GDM1 (cell line): ENCODE data around the gene TMED6.

Experiments
- DNase-seq: peaks from one replicate; lab custom pipeline; 2025; lab: John Stamatoyannopoulos, UW

The TMED6 gene

DNA sequence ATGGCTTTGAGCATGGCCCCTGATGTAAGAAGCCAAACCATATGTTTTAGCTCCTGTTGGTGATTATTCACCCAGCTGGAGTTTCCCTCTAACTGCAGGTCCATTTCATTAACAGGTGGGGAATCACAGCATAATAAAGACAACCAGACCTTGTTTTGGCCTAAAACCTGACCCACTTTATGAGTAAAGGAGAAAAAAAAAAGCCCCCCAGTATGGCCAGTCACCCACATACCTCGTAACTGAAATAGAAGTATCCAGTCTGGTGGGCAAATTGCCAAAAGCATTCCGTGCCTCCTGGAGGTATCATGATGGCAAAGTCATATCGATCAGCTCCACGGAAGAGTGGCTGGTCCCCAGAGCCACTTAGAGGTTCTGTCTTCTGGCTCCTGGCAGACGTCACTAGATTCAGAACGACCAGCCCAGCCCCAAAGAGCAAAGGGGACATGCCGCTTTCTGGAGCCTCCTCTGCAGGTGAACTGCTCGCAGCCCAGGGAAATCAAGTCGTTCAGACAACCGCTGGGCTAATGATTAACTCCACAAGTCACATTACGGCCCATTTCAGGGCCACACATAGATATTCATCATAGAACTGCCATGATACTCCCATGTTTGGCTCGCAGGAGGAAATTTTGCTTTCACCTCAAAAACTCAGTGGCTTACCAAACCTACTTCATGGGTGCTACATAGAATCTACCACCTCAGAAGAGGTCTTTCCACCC lies at the start of gene TMED6:
TMED6 (minus strand) TSS at position 478 of the 719 bp plus-strand sequence; CDS start at position 445, 33 bp downstream.
- no peak for DNase-seq

- DNase-seq: no peak
Observed at GRCh38 chr16:69399361-69399760, 47.8 kb upstream of the TMED6 start.

GRCh38 chr16:69397821-69398521 lies 46.4 kb upstream of the TMED6 start:
- no peak for DNase-seq

GRCh38 chr16:69396187-69397061 lies 44.8 kb upstream of the TMED6 start:
- DNase-seq: peak; percentile 20

- DNase-seq: no peak
Observed at GRCh38 chr16:69395859-69396186, 44.2 kb upstream of the TMED6 start.

DNA sequence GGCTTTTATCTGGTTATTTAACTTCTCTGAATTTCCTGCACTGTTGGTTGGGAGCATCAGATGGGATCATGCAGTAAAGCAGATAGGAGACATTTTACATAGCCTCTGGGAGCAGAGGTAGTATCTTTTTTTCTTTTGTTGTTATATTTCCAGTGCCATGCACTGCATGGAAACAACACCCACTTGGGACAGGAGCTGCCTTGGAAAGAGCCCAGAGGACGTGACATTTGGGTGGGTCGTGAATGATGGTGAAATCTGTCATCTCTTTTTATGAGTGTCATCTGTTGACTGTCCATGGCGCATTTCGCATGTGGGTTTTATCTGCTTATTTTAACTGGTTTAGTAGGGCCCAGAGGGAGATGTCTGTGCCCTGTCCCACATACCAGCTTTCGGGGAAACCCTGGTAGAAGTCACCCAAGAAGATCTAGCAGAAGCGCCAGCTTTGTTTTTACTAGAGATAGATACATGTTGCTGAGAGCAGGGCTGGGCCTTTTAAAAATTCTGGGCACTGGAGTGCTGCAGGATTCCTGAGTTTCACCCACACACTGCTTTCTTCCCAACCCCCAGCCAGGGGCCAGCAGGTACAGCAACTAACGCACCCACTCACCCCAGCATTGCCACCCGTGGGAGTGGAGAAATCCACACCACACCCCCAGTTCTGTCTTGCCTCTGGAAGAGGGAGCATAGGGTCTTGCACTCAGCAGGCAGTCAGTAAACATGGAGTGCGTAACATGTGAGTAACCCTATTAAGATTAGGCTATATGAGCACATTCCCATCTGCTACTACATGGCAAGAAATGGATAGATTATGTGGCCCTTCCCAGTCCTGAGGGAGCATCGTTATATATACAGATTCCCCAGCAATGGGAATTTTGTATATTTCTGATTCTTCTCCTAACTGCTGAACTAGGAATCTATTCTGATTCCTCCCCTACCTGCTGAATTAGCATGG lies 42.6 kb upstream of the TMED6 start:
- DNase-seq: no peak

DNA sequence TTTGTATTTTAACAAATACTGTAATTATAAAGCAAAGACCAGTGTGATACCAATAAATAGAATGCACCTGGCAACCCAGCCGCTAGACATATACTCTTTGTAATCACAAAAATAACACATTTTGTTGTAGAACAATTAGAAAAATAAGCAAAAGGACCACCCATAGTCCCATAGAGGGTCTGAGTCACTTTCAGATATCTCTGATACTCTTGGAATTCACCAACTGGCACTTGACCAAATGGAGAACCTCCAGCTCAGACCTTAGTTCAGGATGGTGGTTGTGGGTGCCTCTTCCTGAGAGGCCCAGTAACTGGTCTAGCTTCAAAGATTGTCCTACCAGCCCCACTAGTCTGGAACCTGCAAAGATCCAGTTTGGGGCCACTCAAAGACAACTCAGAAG lies 35.0 kb upstream of the TMED6 start:
- no peak for DNase-seq

GRCh38 chr16:69384974-69385373 lies 33.4 kb upstream of the TMED6 start:
- no peak for DNase-seq

GRCh38 chr16:69382421-69382820 lies 30.8 kb upstream of the TMED6 start:
- DNase-seq: no peak

- no peak for DNase-seq
Observed at GRCh38 chr16:69381231-69381630, 29.6 kb upstream of the TMED6 start.

- DNase-seq: no peak
Observed at GRCh38 chr16:69378760-69379159, 27.2 kb upstream of the TMED6 start.

DNA sequence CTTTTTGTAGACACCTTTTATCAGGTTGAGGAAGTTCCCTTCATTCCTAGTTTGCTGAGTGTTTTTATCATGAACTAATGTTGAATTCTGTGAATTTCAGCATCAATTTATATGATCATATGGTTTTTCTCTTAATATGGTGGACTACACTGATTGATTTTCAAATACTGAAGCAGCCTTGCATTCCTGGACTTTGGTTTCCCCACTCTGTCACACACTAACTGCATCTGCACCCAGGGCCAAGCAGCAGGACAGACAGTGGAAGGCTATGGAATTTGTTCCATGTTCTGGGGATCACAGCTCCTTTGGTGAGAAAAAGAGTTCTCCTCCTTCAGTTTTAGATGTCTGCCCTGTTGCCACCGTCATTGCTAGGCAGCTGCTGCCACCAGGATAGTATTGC lies 26.4 kb upstream of the TMED6 start:
- no peak for DNase-seq

DNA sequence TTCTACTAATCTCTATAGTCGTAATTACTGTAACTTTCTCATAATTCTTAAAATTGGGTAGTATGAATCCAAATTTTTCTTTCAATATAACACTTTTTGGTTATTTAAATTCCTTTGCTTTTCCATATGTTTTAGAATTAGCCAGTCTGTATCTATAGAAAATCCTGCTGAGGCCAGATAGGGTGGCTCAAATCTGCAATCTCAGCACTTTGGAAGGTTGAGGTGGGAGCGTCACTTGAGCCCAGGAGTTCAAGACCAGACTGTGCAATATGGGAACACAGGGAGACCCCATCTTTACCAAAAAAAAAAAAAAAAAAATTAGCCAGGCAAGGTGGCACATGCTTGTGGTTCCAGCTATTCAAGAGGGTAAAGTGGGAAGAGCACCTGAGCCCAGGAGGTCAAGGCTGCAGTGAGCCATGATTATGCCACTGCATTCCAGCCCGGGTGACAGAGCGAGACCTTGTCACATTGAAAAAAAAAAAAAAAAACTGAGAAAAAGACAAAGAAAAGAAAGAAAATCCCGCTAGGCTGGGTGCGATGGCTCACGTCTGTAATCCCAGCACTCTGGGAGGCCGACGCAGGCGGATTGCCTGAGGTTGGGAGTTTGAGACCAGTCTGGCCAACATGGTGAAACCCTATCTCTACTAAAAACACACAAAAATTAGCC lies 24.9 kb upstream of the TMED6 start:
- DNase-seq: no peak

GRCh38 chr16:69373019-69373418 lies 21.4 kb upstream of the TMED6 start:
- no peak for DNase-seq

DNA sequence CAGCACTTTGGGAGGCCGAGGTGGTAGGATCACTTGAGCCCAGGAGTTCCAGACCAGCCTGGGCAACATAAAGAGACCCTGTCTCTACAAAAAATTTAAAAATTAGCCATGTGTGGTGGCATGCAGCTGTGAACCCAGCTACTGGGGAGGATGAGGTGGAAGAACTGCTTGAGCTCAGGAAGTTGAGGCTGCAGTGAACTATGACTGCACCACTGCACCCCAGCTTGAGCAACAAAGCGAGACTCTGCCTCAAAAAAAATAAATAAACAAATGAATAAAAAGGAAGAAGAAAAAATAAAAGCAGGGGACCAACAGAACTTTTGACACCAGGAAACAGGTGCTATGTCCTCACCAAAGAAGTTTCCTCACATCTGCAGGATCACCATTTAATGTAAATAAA lies 20.0 kb upstream of the TMED6 start:
- no peak for DNase-seq

GRCh38 chr16:69368866-69369265 lies 17.3 kb upstream of the TMED6 start:
- DNase-seq: no peak

- DNase-seq: no peak
Observed at GRCh38 chr16:69367980-69368379, 16.4 kb upstream of the TMED6 start.

DNA sequence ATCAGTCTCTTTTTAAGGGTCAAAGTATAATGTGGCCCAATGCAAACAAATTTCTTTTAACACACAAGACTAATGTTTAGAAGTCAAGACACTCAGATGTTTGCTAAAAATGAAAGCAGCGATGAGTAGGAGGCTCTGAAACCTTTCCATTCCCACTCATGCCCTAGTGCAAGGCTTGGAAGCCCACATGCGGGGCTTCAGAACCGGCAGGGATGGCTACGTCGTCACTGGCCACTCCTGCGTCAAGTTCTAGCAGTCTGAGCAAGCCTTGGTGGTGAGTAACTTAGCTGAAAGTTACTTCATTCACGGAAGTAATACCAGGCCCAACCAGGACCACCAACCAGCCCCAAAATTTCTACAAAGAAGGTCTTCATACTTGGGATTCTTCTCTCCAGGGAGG lies 14.8 kb upstream of the TMED6 start:
- DNase-seq: no peak

GRCh38 chr16:69365901-69366300 lies 14.3 kb upstream of the TMED6 start:
- DNase-seq: no peak

DNA sequence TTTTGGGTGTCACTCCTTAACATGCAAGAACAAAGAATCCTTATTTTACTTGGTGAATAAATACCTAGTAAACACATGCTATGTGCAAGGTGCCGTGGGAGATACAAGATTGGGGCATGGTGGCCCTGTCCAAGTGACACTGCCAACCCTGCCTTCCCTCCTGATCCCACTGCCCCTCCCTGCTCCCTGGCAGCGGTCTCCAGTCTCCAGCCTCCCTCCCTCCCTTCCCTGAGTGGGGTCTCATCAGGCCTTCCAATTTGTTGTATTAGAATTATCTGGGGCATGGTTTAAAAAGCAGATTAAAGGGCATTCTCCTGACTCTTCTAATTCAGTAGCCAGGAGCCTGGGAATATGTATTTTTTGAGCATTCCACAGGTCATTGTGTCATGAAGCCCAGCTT lies 12.5 kb upstream of the TMED6 start:
- DNase-seq: no peak

GRCh38 chr16:69363281-69363717 lies 11.7 kb upstream of the TMED6 start:
- no peak for DNase-seq
